Endothelial cell of umbilical vein (primary cell): Measurements from ENCODE around the gene DPP6. TPM values are rescaled to one million over a fixed set of nuclear protein-coding genes. Genes with fewer than 3 reads are reported as not detected.

Experiments
- BruUV-seq: library from RNA; stranded (reverse); fragments of 400-500 nt; replicated peaks from 2 replicates; lab custom pipeline; 2021; lab: Mats Ljungman, UMichigan
- CTCF ChIA-PET: fragments of 300-600, 350-600 bp; sonication (Branson Sonifier 250); formaldehyde crosslinking; loops from one replicate; lab custom pipeline; 2021; ENCODE audit warnings: antibody characterized with exemption, inconsistent platforms; lab: Charles Lee
- POLR2A ChIA-PET: fragments of 300-600, 350-600 bp; sonication (Branson Sonifier 250); formaldehyde crosslinking; loops from one replicate; lab custom pipeline; 2021; ENCODE audit warnings: antibody characterized with exemption, inconsistent platforms; lab: Charles Lee
- DNase-seq: peaks from one replicate; pipeline ENCODE4 v3.0.0-alpha.2; 2011; ENCODE audit warnings: low read depth, low spot score
- FAIRE-seq: peaks from 2 replicates; lab custom pipeline; 2011; peaks lifted over from hg19 to GRCh38; lab: Jason Lieb, UNC
- H2AFZ ChIP-seq: 2 replicates; pipeline ENCODE4 v1.6.0; 2012; ENCODE audit warnings: low read depth, low read length, control low read depth, inconsistent platforms
- H3K27ac ChIP-seq: 2 replicates; pipeline ENCODE4 v1.5.1; 2011; ENCODE audit warnings: low read depth, mild to moderate bottlenecking, control low read depth, low read length, moderate library complexity; ENCODE audit not compliant: insufficient read depth
- H3K27me3 ChIP-seq, 2 experiments: 2 replicates each; pipeline versions ENCODE4 v1.6.0 to v1.6.1; 2011; ENCODE audit warnings: low read length in 2 of 2, mixed read lengths in 1 of 2; ENCODE audit not compliant: control insufficient read depth in 2 of 2, insufficient read depth in 2 of 2
- H3K36me3 ChIP-seq, 2 experiments: 2 replicates in 1 of 2; 3 replicates in 1 of 2; pipeline ENCODE4 v1.5.1; 2011; ENCODE audit warnings: low read length in 2 of 2, mild to moderate bottlenecking in 1 of 2, moderate library complexity in 1 of 2; ENCODE audit not compliant: control insufficient read depth in 2 of 2, insufficient read depth in 2 of 2; ENCODE audit errors: extremely low read depth in 1 of 2
- H3K4me1 ChIP-seq: 3 replicates; pipeline ENCODE4 v1.5.1; 2011; ENCODE audit warnings: mild to moderate bottlenecking, low read length; ENCODE audit not compliant: control insufficient read depth, insufficient read depth; ENCODE audit errors: extremely low read depth
- H3K4me2 ChIP-seq: 2 replicates; pipeline ENCODE4 v1.6.1; 2011; ENCODE audit warnings: low read length, control low read depth, mixed read lengths; ENCODE audit not compliant: insufficient read depth
- H3K4me3 ChIP-seq, 3 experiments: fragments of 200-600 bp in 1 of 3; sonication (generic), shearing (Covaris generic) in 1 of 3; replicated peaks in 1 of 3; 2 replicates each; pipeline ENCODE4 v1.5.1; 2011 to 2016; ENCODE audit warnings: control low read depth in 3 of 3, low read length in 3 of 3, mild to moderate bottlenecking in 2 of 3, inconsistent platforms in 1 of 3, low read depth in 1 of 3, moderate library complexity in 1 of 3; ENCODE audit not compliant: insufficient read depth in 1 of 3
- H3K79me2 ChIP-seq: 2 replicates; pipeline ENCODE4 v1.6.0; 2012; ENCODE audit warnings: low read length, inconsistent platforms; ENCODE audit not compliant: control insufficient read depth, insufficient read depth
- H3K9ac ChIP-seq: replicated peaks from 2 replicates; pipeline ENCODE3; 2011; ENCODE audit warnings: low read length, control low read depth; ENCODE audit not compliant: insufficient read depth; ENCODE audit errors: extremely low read depth
- H3K9me1 ChIP-seq: replicated peaks from 3 replicates; pipeline ENCODE4 v1.6.0; 2011; ENCODE audit warnings: mild to moderate bottlenecking, low read length; ENCODE audit not compliant: control insufficient read depth, insufficient read depth; ENCODE audit errors: extremely low read depth
- H3K9me3 ChIP-seq: replicated peaks from 2 replicates; pipeline ENCODE4 v1.5.1; 2012; ENCODE audit warnings: low read length, inconsistent platforms; ENCODE audit not compliant: control insufficient read depth, insufficient read depth
- H4K20me1 ChIP-seq: replicated peaks from 2 replicates; pipeline ENCODE3; 2011; ENCODE audit warnings: mild to moderate bottlenecking, low read length; ENCODE audit not compliant: control insufficient read depth, insufficient read depth; ENCODE audit errors: extremely low read depth
- EZH2 ChIP-seq: IDR thresholded peaks from 2 replicates; pipeline ENCODE4 v1.6.1; 2012; ENCODE audit warnings: borderline replicate concordance, low read depth, mild to moderate bottlenecking, moderate library complexity, low read length, inconsistent platforms; ENCODE audit not compliant: severe bottlenecking
- FOS ChIP-seq: IDR thresholded peaks from 2 replicates; pipeline ENCODE4 v1.6.1; 2011; ENCODE audit warnings: mild to moderate bottlenecking, low read length, moderate library complexity, borderline replicate concordance; ENCODE audit not compliant: insufficient read depth
- GATA2 ChIP-seq: IDR thresholded peaks from 2 replicates; pipeline ENCODE4 v1.7.0; 2011; ENCODE audit warnings: low read depth, mild to moderate bottlenecking, moderate library complexity, mixed read lengths, low read length; ENCODE audit not compliant: insufficient read length, insufficient read depth
- JUN ChIP-seq: IDR thresholded peaks from 2 replicates; pipeline ENCODE4 v1.6.1; 2011; ENCODE audit warnings: borderline replicate concordance, low read depth; ENCODE audit not compliant: insufficient read length, insufficient read depth
- MAX ChIP-seq: IDR thresholded peaks from 2 replicates; pipeline ENCODE4 v1.6.1; 2011; ENCODE audit not compliant: insufficient read depth, insufficient read length
- MYC ChIP-seq: IDR thresholded peaks from one replicate; pipeline ENCODE4 v1.6.1; 2011; ENCODE audit warnings: mild to moderate bottlenecking, low read depth, low read length
- POLR2A ChIP-seq: IDR thresholded peaks from 2 replicates; pipeline ENCODE4 v1.6.1; 2012; ENCODE audit warnings: low read depth, mild to moderate bottlenecking, control low read depth, low read length
- POLR2AphosphoS5 ChIP-seq: IDR thresholded peaks from 2 replicates; pipeline ENCODE4 v1.6.1; 2012; ENCODE audit warnings: low read depth, mild to moderate bottlenecking, control low read depth, low read length, moderate library complexity; ENCODE audit not compliant: insufficient read depth
- dilution Hi-C: fragments of 300-500 bp; cut with MboI; formaldehyde crosslinking; loops from one replicate; pipeline ENCODE4 v1.15.0; 2019; ENCODE audit warnings: low sequenced_read_pairs; ENCODE audit not compliant: extremely low pct_ligation_motif_present
- intact Hi-C: fragments of 100-400 bp; cut with micrococcal nuclease; formaldehyde crosslinking; loops from one replicate; pipeline ENCODE4 v1.10.0; 2022
- polyA plus RNA-seq, 4 experiments: library from polyadenylated mRNA; depleted of rRNA in 3 of 4; stranded (reverse) in 3 of 4; unstranded in 1 of 4; fragments of >200 nt; gene quantifications; 2 replicates each; pipeline versions ENCODE4 v1.2.1 to v1.2.3, GENCODE V29; 2011 to 2012; ENCODE audit warnings: missing spikeins in 1 of 4
- total RNA-seq: library from RNA; stranded (reverse); gene quantifications from 2 replicates; pipeline ENCODE4 v1.2.3, GENCODE V29; 2021
- TF ChIP-seq, protein P1 (sequence below), 2 donors: IDR thresholded peaks; 1 replicate in 1 of 2; 2 replicates in 1 of 2; pipeline ENCODE4 v1.5.1; 2011; ENCODE audit warnings: low read length in 2 of 2, mild to moderate bottlenecking in 2 of 2, moderate library complexity in 2 of 2, control low read depth in 1 of 2, inconsistent platforms in 1 of 2, low read depth in 1 of 2; ENCODE audit not compliant: insufficient read depth in 1 of 2; ENCODE audit errors: extremely low read depth in 1 of 2

The DPP6 gene
- total and polyA plus RNA-seq, 2 donors (not counting 3 experiments of a cell fraction or from before 2014, with no cell fraction given): not detected

- no peaks in the 10 kb centered on the region for H4K20me1 ChIP-seq
- peaks cover 4% of the 10 kb centered on the region for H3K9me3 ChIP-seq
- H3K4me1 ChIP-seq: no peaks in the 10 kb centered on the region
- intact Hi-C loops: no loop called here
- no peaks in the 10 kb centered on the region for H3K36me3 ChIP-seq
- H2AFZ ChIP-seq: no peak overlapping the region
- no TSS peak for BruUV-seq
- no peaks in the 10 kb centered on the region for H3K79me2 ChIP-seq
- H3K4me3 ChIP-seq: no peak overlapping the region
- DNase-seq: no peak
- no peak for TF ChIP-seq POLR2A
- no peak for TF ChIP-seq EZH2
- no peak for TF ChIP-seq GATA2
- TF ChIP-seq JUN: no peak
- TF ChIP-seq POLR2AphosphoS5: no peak
- TF ChIP-seq FOS: no peak
- TF ChIP-seq MAX: no peak
- no peak for TF ChIP-seq MYC
- TF ChIP-seq, protein P1, sequence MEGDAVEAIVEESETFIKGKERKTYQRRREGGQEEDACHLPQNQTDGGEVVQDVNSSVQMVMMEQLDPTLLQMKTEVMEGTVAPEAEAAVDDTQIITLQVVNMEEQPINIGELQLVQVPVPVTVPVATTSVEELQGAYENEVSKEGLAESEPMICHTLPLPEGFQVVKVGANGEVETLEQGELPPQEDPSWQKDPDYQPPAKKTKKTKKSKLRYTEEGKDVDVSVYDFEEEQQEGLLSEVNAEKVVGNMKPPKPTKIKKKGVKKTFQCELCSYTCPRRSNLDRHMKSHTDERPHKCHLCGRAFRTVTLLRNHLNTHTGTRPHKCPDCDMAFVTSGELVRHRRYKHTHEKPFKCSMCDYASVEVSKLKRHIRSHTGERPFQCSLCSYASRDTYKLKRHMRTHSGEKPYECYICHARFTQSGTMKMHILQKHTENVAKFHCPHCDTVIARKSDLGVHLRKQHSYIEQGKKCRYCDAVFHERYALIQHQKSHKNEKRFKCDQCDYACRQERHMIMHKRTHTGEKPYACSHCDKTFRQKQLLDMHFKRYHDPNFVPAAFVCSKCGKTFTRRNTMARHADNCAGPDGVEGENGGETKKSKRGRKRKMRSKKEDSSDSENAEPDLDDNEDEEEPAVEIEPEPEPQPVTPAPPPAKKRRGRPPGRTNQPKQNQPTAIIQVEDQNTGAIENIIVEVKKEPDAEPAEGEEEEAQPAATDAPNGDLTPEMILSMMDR (IDR thresholded peaks at IDR 0.05; ENCODE audit: extremely low read depth in 1 of 2, insufficient read depth in 1 of 2, low read depth in 1 of 2, low read length in 2 of 2): no peak
- no peak for FAIRE-seq
- CTCF ChIA-PET: no interaction called here
- H3K4me2 ChIP-seq: no peak overlapping the region
- no peak overlapping the region for H3K9ac ChIP-seq
- no peaks in the 10 kb centered on the region for H3K27me3 ChIP-seq
- dilution Hi-C loops: no loop called here
- no peak overlapping the region for H3K27ac ChIP-seq
- H3K9me1 ChIP-seq: no peaks in the 10 kb centered on the region
- POLR2A ChIA-PET: no interaction called here
Observed at GRCh38 chr7:154559454-154559853, 507.3 kb downstream of the DPP6 start.
